Keratinocyte (primary cell): Measurements from ENCODE around the gene PPOX. TPM values are rescaled to one million over a fixed set of nuclear protein-coding genes. Genes with fewer than 3 reads are reported as not detected.

Experiments used
- DNase-seq: peaks from one replicate; pipeline ENCODE4 v3.0.0-alpha.2; 2011; ENCODE audit warnings: low read depth, missing footprints, low spot score
- FAIRE-seq: peaks from 2 replicates; lab custom pipeline; 2011; peaks lifted over from hg19 to GRCh38; lab: Jason Lieb, UNC
- H2AFZ ChIP-seq: 2 replicates; pipeline ENCODE4 v1.6.0; 2012; ENCODE audit warnings: low read length, control low read depth, inconsistent platforms; ENCODE audit not compliant: control insufficient read depth
- H3K27ac ChIP-seq: 2 replicates; pipeline ENCODE4 v1.5.1; 2011; ENCODE audit warnings: low read length; ENCODE audit not compliant: control insufficient read depth, insufficient read depth
- H3K27me3 ChIP-seq: 3 replicates; pipeline ENCODE4 v1.6.0; 2011; ENCODE audit warnings: low read length; ENCODE audit not compliant: control insufficient read depth, insufficient read depth; ENCODE audit errors: extremely low read depth
- H3K36me3 ChIP-seq, 2 experiments: 2 replicates in 1 of 2; 3 replicates in 1 of 2; pipeline ENCODE4 v1.5.1; 2011; ENCODE audit warnings: low read length in 2 of 2, mild to moderate bottlenecking in 1 of 2; ENCODE audit not compliant: control insufficient read depth in 2 of 2, insufficient read depth in 2 of 2; ENCODE audit errors: extremely low read depth in 1 of 2
- H3K4me1 ChIP-seq: 3 replicates; pipeline ENCODE4 v1.5.1; 2011; ENCODE audit warnings: low read length; ENCODE audit not compliant: control insufficient read depth, insufficient read depth; ENCODE audit errors: extremely low read depth
- H3K4me2 ChIP-seq: 3 replicates; pipeline ENCODE4 v1.6.0; 2011; ENCODE audit warnings: low read depth, low read length; ENCODE audit not compliant: control insufficient read depth, insufficient read depth; ENCODE audit errors: extremely low read depth
- H3K4me3 ChIP-seq, 3 experiments: fragments of 200-600 bp in 1 of 3; sonication (generic) in 1 of 3; 2 replicates in 2 of 3; 3 replicates in 1 of 3; pipeline ENCODE4 v1.5.1; 2011 to 2016; ENCODE audit warnings: low read length in 3 of 3, mild to moderate bottlenecking in 3 of 3, control low read depth in 2 of 3, inconsistent platforms in 1 of 3, low read depth in 1 of 3, mixed read lengths in 1 of 3, mixed run types in 1 of 3, moderate library complexity in 1 of 3; ENCODE audit not compliant: control insufficient read depth in 2 of 3, insufficient read depth in 2 of 3; ENCODE audit errors: extremely low read depth in 1 of 3
- H3K79me2 ChIP-seq: 2 replicates; pipeline ENCODE4 v1.6.0; 2012; ENCODE audit warnings: low read length; ENCODE audit not compliant: control insufficient read depth, insufficient read depth
- H3K9ac ChIP-seq: 3 replicates; pipeline ENCODE4 v1.6.0; 2011; ENCODE audit warnings: low read length; ENCODE audit not compliant: control insufficient read depth, insufficient read depth; ENCODE audit errors: extremely low read depth
- H3K9me1 ChIP-seq: 3 replicates; pipeline ENCODE4 v1.6.0; 2011; ENCODE audit warnings: low read length; ENCODE audit not compliant: control insufficient read depth, insufficient read depth; ENCODE audit errors: extremely low read depth
- H3K9me3 ChIP-seq: 2 replicates; pipeline ENCODE4 v1.5.1; 2012; ENCODE audit warnings: low read depth, low read length; ENCODE audit not compliant: control insufficient read depth
- H4K20me1 ChIP-seq: 3 replicates; pipeline ENCODE4 v1.6.0; 2011; ENCODE audit warnings: low read length; ENCODE audit not compliant: control insufficient read depth, insufficient read depth; ENCODE audit errors: extremely low read depth
- EZH2 ChIP-seq: IDR thresholded peaks from one replicate; pipeline ENCODE4 v1.6.1; 2012; ENCODE audit warnings: inconsistent platforms, mild to moderate bottlenecking, low read length, moderate library complexity
- dilution Hi-C: fragments of 300-500 bp; cut with MboI; formaldehyde crosslinking; loops from one replicate; pipeline ENCODE4 v1.7.0; 2020; ENCODE audit warnings: low sequenced_read_pairs; ENCODE audit not compliant: extremely low pct_ligation_motif_present
- polyA plus RNA-seq, 5 experiments: library from polyadenylated mRNA; depleted of rRNA in 3 of 5; stranded (reverse) in 3 of 5; stranded (forward) in 1 of 5; unstranded in 1 of 5; fragments of >200 nt; gene quantifications; 1 replicate in 1 of 5; 2 replicates in 3 of 5; 3 replicates in 1 of 5; pipeline versions ENCODE4 v1.2.1 to v1.2.3, GENCODE V29; 2011 to 2012; ENCODE audit warnings: missing spikeins in 2 of 5, low read depth in 1 of 5, low replicate concordance in 1 of 5
- TF ChIP-seq, protein P1 (sequence below), 3 experiments: IDR thresholded peaks in 1 of 3; conservative IDR thresholded peaks in 1 of 3; optimal IDR thresholded peaks in 1 of 3; 2 replicates in 2 of 3; 3 replicates in 1 of 3; pipeline versions ENCODE3 to v1.5.1; 2011; ENCODE audit warnings: low read length in 3 of 3, mild to moderate bottlenecking in 3 of 3, moderate library complexity in 2 of 3, control low read depth in 1 of 3, inconsistent platforms in 1 of 3; ENCODE audit not compliant: insufficient read depth in 2 of 3; ENCODE audit errors: extremely low read depth in 1 of 3

The PPOX gene
- polyA plus RNA-seq, 1 donor (not counting 4 experiments of a cell fraction or from before 2014, with no cell fraction given): 17.1 TPM

DNA sequence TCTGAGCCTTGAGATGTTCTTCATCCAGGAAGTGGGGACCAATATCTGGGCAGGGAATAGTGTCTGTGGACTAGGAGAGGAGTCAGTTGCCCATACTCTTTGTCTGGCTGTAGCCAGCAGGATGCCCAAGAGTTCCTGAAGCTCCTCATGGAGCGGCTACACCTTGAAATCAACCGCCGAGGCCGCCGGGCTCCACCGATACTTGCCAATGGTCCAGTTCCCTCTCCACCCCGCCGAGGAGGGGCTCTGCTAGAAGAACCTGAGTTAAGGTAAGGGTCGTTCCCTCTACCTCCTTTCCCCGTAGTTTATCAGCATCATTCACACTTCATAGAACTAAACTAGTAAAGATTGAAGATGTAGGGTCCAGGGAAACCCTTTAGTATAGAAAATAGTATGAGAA is 3.4 kb upstream of the PPOX start:
- H3K4me2 ChIP-seq: no peak overlapping the region

DNA sequence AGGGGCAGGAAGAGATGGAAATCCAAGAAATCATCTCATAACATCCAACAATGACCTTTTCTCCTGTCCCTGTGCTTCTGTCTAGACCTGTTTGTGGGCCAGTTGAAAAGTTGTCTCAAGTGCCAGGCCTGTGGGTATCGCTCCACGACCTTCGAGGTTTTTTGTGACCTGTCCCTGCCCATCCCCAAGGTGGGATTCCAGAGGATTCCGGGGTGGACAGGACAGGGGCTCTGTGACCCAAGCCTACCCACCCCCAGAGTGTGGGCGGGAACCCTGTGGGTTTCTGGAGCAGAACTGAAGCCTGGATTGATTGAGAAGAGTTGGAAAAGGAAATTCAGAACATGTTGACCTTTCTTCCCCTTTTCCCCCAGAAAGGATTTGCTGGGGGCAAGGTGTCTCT is 2.4 kb upstream of the PPOX start:
- no peak overlapping the region for H3K4me3 ChIP-seq
- H3K4me2 ChIP-seq: no peak overlapping the region
- FAIRE-seq: no peak
- H3K9me3 ChIP-seq: no peaks in the 10 kb centered on the region
- H2AFZ ChIP-seq: no peak overlapping the region
- no peak overlapping the region for H3K27ac ChIP-seq
- H3K36me3 ChIP-seq: peaks cover 7 to 27% of the 10 kb centered on the region in 2 experiments
- dilution Hi-C loops: no loop called here
- TF ChIP-seq, protein P1, sequence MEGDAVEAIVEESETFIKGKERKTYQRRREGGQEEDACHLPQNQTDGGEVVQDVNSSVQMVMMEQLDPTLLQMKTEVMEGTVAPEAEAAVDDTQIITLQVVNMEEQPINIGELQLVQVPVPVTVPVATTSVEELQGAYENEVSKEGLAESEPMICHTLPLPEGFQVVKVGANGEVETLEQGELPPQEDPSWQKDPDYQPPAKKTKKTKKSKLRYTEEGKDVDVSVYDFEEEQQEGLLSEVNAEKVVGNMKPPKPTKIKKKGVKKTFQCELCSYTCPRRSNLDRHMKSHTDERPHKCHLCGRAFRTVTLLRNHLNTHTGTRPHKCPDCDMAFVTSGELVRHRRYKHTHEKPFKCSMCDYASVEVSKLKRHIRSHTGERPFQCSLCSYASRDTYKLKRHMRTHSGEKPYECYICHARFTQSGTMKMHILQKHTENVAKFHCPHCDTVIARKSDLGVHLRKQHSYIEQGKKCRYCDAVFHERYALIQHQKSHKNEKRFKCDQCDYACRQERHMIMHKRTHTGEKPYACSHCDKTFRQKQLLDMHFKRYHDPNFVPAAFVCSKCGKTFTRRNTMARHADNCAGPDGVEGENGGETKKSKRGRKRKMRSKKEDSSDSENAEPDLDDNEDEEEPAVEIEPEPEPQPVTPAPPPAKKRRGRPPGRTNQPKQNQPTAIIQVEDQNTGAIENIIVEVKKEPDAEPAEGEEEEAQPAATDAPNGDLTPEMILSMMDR (optimal IDR thresholded peaks at IDR 0.05 in 1 of 3, IDR thresholded peaks at IDR 0.05 in 1 of 3, conservative IDR thresholded peaks at IDR 0.05 in 1 of 3; ENCODE audit: extremely low read depth in 1 of 3, insufficient read depth in 2 of 3, low read length in 3 of 3): no peak
- TF ChIP-seq EZH2: no peak
- H3K27me3 ChIP-seq: no peaks in the 10 kb centered on the region
- no peaks in the 10 kb centered on the region for H3K9me1 ChIP-seq
- no peak for DNase-seq
- peaks cover 23% of the 10 kb centered on the region for H3K4me1 ChIP-seq
- H4K20me1 ChIP-seq: no peaks in the 10 kb centered on the region
- no peak overlapping the region for H3K9ac ChIP-seq
- peaks cover 15% of the 10 kb centered on the region for H3K79me2 ChIP-seq

More for the DNA sequence above, 3.4 kb upstream of the PPOX start:
- dilution Hi-C loops: no loop called here
- Histone ChIP-seq H3K79me2 (peaks cover 15% of the 10 kb centered on the region), H3K9me3 (no peaks in the 10 kb centered on the region), H3K9me1 (no peaks in the 10 kb centered on the region), H3K9ac (no peak overlapping the region), H3K4me3 (no peak overlapping the region), H4K20me1 (no peaks in the 10 kb centered on the region), H3K4me1 (peaks cover 33% of the 10 kb centered on the region), H3K36me3 (peaks cover 9 to 27% of the 10 kb centered on the region in 2 experiments), H3K27ac (no peak overlapping the region), H3K27me3 (no peaks in the 10 kb centered on the region), H2AFZ (no peak overlapping the region)
- TF ChIP-seq, protein P1 (optimal IDR thresholded peaks at IDR 0.05 in 1 of 3, IDR thresholded peaks at IDR 0.05 in 1 of 3, conservative IDR thresholded peaks at IDR 0.05 in 1 of 3; ENCODE audit: extremely low read depth in 1 of 3, insufficient read depth in 2 of 3, low read length in 3 of 3): no peak
- TF ChIP-seq EZH2: no peak
- no peak for FAIRE-seq
- DNase-seq: no peak
